ENCODE results near the gene FOXL2NB. TPM values are rescaled to one million over a fixed set of nuclear protein-coding genes. Genes with fewer than 3 reads are reported as not detected.

Gene FOXL2NB
- total RNA-seq, 3 donors from 2014 or later (not counting 1 experiment from before 2014, with no cell fraction given) = not detected

GRCh38 chr3:138974462-138974861 is 27.4 kb downstream of the FOXL2NB start:
- 68% methylated on average over 5 of the region's 5 CpGs for WGBS (ENCODE audit: insufficient coverage)
- H3K27me3 ChIP-seq (ENCODE audit: control insufficient read depth, insufficient read depth, low read length) = no peaks in the 10 kb centered on the region
- TF ChIP-seq CTCF (IDR thresholded peaks at IDR 0.05) = no peak
- no peak for ATAC-seq
- no peak overlapping the region for H3K27ac ChIP-seq (ENCODE audit: low read length)
- H3K27ac Mint-ChIP-seq = no peak overlapping the region
- intact Hi-C loops (cut with micrococcal nuclease) = no loop called here
- no peaks in the 10 kb centered on the region for H3K36me3 Mint-ChIP-seq
- no peak overlapping the region for H3K4me3 ChIP-seq (ENCODE audit: low read length)
- H3K9me3 Mint-ChIP-seq = no peaks in the 10 kb centered on the region
- H3K4me1 Mint-ChIP-seq = no peaks in the 10 kb centered on the region
- no peak overlapping the region for H3K4me3 Mint-ChIP-seq
- DNase-seq = no peak
- H3K27me3 Mint-ChIP-seq (ENCODE audit: low read depth in 2 of 2) = peaks cover 12 to 17% of the 10 kb centered on the region in 2 donors
- H3K9me3 ChIP-seq (ENCODE audit: control insufficient read depth, insufficient read depth, low read length) = no peaks in the 10 kb centered on the region
- H3K4me1 ChIP-seq (ENCODE audit: control insufficient read depth, insufficient read depth, low read length) = no peaks in the 10 kb centered on the region
- no peaks in the 10 kb centered on the region for H3K36me3 ChIP-seq (ENCODE audit: control insufficient read depth, insufficient read depth, low read length)

GRCh38 chr3:138975351-138975750 is 28.3 kb downstream of the FOXL2NB start:
- WGBS (ENCODE audit: insufficient coverage) = 92% methylated on average over 7 of the region's 8 CpGs

GRCh38 chr3:138976047-138976446 is 29.0 kb downstream of the FOXL2NB start:
- Mint-ChIP-seq H3K4me1 (no peaks in the 10 kb centered on the region), H3K4me3 (no peak overlapping the region), H3K36me3 (no peaks in the 10 kb centered on the region), H3K27me3 (ENCODE audit: low read depth in 2 of 2) (peaks cover 6 to 13% of the 10 kb centered on the region in 2 donors), H3K27ac (no peak overlapping the region), H3K9me3 (no peaks in the 10 kb centered on the region)
- ATAC-seq = no peak
- no peaks in the 10 kb centered on the region for H3K4me1 ChIP-seq (ENCODE audit: control insufficient read depth, insufficient read depth, low read length)
- H3K27ac ChIP-seq (ENCODE audit: low read length) = no peak overlapping the region
- H3K36me3 ChIP-seq (ENCODE audit: control insufficient read depth, insufficient read depth, low read length) = no peaks in the 10 kb centered on the region
- H3K27me3 ChIP-seq (ENCODE audit: control insufficient read depth, insufficient read depth, low read length) = no peaks in the 10 kb centered on the region
- no peak for TF ChIP-seq CTCF (IDR thresholded peaks at IDR 0.05)
- no peaks in the 10 kb centered on the region for H3K9me3 ChIP-seq (ENCODE audit: control insufficient read depth, insufficient read depth, low read length)
- DNase-seq = no peak
- H3K4me3 ChIP-seq (ENCODE audit: low read length) = no peak overlapping the region
- intact Hi-C loops (cut with micrococcal nuclease) = no loop called here

More at GRCh38 chr3:138975351-138975750, 28.3 kb downstream of the FOXL2NB start:
- Mint-ChIP-seq H3K4me1 (no peaks in the 10 kb centered on the region), H3K4me3 (no peak overlapping the region), H3K27ac (no peak overlapping the region), H3K27me3 (ENCODE audit: low read depth in 2 of 2) (peaks cover 10 to 13% of the 10 kb centered on the region in 2 donors), H3K36me3 (no peaks in the 10 kb centered on the region), H3K9me3 (no peaks in the 10 kb centered on the region)
- Histone ChIP-seq H3K27ac (ENCODE audit: low read length) (no peak overlapping the region), H3K9me3 (ENCODE audit: control insufficient read depth, insufficient read depth, low read length) (no peaks in the 10 kb centered on the region), H3K27me3 (ENCODE audit: control insufficient read depth, insufficient read depth, low read length) (no peaks in the 10 kb centered on the region), H3K36me3 (ENCODE audit: control insufficient read depth, insufficient read depth, low read length) (no peaks in the 10 kb centered on the region), H3K4me1 (ENCODE audit: control insufficient read depth, insufficient read depth, low read length) (no peaks in the 10 kb centered on the region), H3K4me3 (ENCODE audit: low read length) (no peak overlapping the region)
- TF ChIP-seq CTCF (IDR thresholded peaks at IDR 0.05) = no peak
- ATAC-seq (no peak), DNase-seq (no peak)
- intact Hi-C loops (cut with micrococcal nuclease) = no loop called here

GRCh38 chr3:138984816-138985215 is 37.8 kb downstream of the FOXL2NB start:
- Histone ChIP-seq H3K27ac (ENCODE audit: low read length) (no peak overlapping the region), H3K9me3 (ENCODE audit: control insufficient read depth, insufficient read depth, low read length) (no peaks in the 10 kb centered on the region), H3K4me3 (ENCODE audit: low read length) (no peak overlapping the region), H3K4me1 (ENCODE audit: control insufficient read depth, insufficient read depth, low read length) (no peaks in the 10 kb centered on the region), H3K27me3 (ENCODE audit: control insufficient read depth, insufficient read depth, low read length) (no peaks in the 10 kb centered on the region), H3K36me3 (ENCODE audit: control insufficient read depth, insufficient read depth, low read length) (no peaks in the 10 kb centered on the region)
- intact Hi-C loops (cut with micrococcal nuclease) = no loop called here
- DNase-seq = no peak
- Mint-ChIP-seq H3K4me1 (no peaks in the 10 kb centered on the region), H3K27me3 (ENCODE audit: low read depth in 2 of 2) (peaks cover 0 to 5% of the 10 kb centered on the region in 2 donors), H3K4me3 (no peak overlapping the region), H3K27ac (no peak overlapping the region), H3K36me3 (no peaks in the 10 kb centered on the region), H3K9me3 (no peaks in the 10 kb centered on the region)
- ATAC-seq = no peak
- TF ChIP-seq CTCF (IDR thresholded peaks at IDR 0.05) = no peak
- 35% methylated on average over 2 of the region's 3 CpGs for WGBS (ENCODE audit: insufficient coverage)

All from natural killer cell (primary cell).